HG03025 (cell line): ENCODE results near the gene SPOCD1.

Experiments used
- ATAC-seq: cut with Tn5 transposase; IDR thresholded peaks from one replicate; pipeline ENCODE4 v1.9.1; 2021; ENCODE audit warnings: mild to moderate bottlenecking, moderate library complexity; ENCODE audit not compliant: unreplicated experiment, low FRiP score

SPOCD1 gene

GRCh38 chr1:31802190-31803150, 13.4 kb downstream of the SPOCD1 start:
- ATAC-seq: no peak

DNA sequence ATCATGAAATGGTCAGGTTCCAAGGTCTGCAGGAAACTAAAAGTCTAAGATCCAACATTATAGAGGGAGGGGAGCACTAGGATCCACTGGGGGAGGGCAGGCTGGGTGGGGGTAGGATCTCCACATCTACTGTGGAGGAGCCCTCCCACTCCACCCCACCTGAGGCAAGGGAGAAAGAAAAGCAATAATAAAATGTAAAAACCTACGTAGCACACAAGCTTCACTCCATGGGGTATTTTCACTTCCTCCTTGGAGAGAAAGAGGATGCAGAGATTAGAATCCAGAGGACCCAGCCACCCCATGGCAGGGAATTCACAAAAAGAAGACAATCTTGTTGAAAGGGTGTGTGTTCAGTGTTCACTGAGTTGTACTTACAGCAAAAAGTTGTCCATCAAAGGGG, 14.4 kb downstream of the SPOCD1 start:
- ATAC-seq: no peak

GRCh38 chr1:31800674-31800967, 15.2 kb downstream of the SPOCD1 start:
- no peak for ATAC-seq

DNA sequence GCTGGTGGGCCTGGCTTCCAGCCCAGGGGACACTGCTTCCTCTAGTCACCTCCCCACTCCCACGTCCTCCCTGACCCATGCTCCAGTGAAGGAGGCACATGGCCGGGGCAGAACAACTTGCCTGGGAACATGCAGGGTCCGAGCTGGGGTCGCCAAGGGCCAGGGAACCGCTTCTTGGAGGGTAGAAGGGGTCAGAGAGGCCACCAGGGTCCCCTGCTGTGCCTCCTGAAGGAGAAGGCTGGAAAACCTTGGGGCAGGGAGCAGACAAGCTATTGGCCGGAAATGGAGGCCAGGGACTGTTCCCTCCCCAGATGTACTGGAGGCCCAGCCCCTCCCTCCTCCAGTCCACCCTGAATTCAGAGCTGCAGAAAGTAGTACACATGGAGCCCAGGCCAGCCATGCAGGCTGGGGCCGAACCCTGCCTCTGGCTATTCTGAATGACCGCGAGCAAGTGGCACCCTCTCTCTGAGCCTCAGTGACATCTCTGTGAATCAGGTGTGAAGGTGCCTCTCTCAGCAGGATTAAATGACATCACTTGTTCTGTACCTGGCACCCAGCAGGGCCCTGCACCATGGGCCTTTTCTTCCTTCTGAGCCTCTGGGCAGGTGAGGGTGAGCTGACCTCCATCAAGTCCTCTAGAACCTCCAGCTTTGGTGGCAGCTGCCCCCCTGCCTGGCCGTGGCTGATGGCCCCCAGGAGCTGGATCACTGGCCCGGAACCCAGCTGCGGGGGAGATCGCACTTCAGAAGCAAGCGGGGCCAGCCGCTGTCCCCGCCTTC, 15.7 kb downstream of the SPOCD1 start:
- no peak for ATAC-seq

DNA sequence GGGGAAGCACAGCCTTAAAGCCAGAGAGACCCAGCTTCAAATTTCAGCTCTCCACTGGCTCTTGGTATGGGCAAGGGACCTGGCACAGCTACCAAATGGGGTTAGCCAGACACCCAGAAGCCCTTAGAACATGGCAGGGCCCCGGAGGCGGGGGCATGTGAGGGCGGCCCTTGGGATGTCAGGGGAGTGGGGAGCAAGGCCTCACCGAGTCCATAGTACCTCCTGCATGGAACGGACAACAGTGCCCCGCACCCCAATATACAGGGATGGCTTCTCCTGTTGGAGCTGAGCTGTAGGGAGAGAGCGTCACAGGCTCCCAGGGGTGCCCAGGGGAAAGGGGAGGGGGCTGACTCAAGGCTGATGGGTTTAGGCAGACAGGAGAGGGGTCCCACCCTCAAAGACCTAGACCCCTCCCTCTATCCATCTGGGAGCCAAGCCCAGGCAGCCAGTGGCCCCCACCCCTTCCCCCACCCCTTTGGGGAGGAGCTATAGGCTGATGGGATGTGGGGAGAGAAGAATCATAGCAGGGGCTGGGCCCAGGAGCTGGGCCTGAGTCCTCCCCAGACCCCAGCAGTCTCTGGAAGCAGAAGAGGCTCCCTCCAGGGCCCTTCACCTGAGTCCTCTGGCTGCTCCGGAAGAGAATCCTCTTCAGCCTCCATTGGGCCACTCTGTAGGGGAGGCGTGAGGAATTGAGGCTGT, 16.5 kb downstream of the SPOCD1 start:
- ATAC-seq: no peak

DNA sequence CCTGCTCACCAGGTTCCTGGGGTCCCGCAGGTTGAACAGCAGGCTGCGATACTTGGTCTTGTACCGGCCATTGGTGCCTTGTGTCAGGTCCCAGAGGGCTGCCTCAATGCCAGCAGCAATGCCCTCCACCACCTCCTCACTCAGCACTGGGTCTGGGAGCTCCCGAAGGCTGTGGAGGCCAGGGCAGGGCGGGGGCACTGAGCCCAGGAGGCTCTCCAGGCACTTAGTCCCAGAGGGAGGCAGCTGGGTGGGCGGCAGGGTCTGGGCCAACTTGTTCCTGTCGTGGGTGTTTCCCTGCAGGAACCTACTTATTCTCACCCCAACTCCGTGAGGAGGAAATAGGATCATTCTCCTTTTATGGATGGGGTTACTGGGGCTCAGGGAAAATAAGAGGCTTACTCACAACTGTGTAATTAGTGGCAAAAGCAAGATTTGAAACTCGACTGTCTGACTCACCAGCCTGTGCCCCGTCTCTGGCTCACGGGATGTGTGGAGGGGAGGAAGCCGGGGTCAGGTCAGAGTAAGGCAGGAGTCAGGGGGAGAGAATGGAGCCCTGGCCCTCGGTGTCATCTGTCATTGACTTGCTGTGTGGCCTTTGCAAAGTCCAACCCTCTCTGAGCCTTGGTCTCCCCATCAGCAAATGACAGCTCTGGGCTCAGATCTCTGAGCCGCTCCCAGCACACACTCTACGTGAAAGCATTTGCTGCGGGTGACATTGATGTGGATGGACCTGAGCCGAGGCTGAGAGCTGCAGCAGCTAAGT, 17.2 kb downstream of the SPOCD1 start:
- no peak for ATAC-seq

- ATAC-seq: no peak
These were observed 17.8 kb downstream of the SPOCD1 start for GRCh38 chr1:31798086-31798432.

DNA sequence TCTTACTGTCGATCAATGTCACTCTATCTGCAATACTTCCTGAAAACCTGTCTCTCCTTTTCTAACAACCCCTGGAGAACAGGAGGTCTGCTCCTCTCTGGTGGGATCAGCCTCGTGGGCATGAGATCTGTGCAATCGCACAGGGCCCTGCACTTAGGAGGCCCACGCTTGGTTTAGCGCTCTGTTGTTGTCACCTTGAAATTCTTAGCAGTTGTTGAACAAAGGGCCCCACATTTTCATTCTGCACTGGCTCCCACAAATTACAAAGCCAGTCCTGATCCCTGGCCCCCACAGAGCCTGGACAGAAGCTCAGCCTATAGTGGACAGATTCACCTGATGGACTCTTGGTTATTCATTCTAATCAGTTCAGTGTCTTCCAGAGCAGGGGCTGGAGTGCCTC, 18.6 kb downstream of the SPOCD1 start:
- ATAC-seq: no peak

- ATAC-seq: no peak
These were observed 19.1 kb downstream of the SPOCD1 start for GRCh38 chr1:31796707-31797106.

DNA sequence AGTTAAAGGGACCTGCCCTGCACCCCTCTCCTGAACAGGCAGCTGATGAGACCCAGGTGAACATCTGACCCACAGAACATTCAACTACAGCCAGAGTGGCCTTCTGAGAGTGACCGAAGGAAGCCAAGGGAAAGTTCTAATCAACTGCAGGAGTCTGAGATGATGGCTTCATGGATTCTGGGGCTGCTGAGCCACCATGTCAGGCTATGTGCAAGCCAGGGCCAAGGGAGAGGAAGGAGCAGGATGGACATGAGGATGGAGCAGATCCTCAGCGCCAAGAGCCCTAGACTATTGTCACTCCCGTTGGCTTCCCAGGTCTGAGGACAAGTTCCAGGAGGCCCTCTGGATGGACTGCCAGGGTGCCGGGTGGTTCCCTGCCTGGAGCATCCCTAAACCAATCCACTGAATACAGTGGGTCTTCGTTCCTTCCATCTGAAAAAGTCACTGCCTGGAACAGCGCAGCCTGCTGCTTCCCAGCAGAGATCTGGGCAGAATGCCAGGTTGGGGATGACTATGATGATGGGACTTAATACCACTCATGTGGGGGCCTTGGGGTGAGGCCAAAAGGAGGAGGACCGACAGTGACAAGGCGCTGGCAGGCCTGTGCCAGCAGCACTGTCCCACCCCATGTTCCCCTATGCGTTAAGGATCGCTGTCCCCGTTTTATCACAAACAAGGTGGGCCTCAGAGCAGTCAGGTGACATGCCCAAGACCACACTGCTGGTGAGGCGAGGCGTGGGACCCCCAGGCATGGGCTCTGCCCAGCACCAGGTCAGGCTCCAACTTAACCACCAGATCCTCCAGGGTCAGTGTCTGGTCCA, 19.8 kb downstream of the SPOCD1 start:
- ATAC-seq: no peak

- no peak for ATAC-seq
These were observed 20.6 kb downstream of the SPOCD1 start for GRCh38 chr1:31795096-31795675.

DNA sequence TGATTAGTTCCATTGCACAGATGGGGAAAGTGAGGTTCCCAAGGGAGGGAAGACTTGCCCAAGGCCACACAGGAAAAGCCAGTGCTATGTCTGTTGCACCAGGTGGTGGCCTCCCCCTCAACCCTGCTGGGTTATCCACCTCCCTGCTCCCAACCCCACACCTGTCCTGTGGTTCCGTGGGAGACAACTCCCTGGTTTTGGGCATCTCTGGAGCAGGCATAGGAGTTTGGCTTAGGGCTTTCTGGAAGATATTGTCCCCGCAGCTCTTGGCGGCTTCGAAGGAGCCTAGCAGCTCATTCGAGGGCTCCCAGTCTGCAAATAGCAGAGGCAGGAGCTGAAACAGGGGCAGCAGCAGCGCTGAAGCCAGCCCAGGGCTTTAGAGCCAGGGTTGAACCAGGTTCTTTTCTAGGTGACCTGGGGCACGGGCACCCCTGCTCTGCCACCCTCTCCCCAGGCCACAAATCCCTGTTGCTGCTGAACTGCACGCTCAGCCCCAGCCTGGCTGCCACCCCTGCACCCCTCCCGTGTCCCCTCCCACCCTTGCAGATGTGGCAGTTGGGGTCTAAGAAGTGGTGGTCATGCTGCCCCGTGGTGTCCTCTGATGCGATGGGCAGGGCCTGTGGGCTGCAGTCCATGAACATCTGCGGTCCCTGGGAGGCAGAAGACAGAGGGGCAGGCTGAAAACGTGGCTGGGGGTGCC, 22.1 kb downstream of the SPOCD1 start:
- no peak for ATAC-seq

DNA sequence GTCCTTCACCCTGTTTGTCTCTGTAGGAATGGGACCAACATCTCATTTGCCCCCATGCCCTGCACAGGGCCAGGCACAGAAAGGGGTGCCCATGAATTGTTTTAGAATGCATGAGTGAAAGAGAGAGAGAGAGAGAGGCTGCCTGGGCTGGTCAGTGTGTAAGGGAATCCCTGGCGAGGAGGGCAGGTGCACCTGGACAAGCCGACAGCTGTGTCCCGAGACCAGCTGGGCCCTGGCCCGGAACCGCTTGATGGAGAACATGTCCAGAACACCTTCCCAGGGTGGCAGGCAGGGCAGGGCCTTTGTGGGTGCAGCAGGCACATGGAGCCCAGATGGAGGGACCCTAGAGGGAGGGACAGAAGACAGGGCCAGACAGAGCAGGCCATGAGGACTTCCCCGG, 22.7 kb downstream of the SPOCD1 start:
- no peak for ATAC-seq

DNA sequence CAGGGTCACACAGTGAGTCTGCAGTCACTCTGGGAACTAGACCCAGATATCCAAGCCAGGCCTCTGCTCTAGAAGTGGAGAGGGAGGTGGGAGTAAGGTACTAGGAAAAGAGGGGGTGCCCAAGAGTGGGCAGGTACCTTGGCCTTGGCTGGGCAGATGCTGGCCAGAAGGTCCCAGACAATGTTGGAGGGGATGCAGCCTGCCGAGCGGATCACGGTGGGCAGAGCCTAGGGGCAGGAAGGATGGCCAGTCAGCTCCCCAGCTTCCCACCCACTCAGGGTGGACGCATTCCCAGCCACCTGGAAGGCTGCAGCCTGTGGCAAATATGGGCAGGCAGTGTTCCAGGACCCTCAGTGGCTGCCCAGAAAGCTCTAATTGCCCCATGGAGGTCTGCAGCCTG, 23.3 kb downstream of the SPOCD1 start:
- no peak for ATAC-seq

- ATAC-seq: no peak
These were observed 23.7 kb downstream of the SPOCD1 start for GRCh38 chr1:31792116-31792515.

DNA sequence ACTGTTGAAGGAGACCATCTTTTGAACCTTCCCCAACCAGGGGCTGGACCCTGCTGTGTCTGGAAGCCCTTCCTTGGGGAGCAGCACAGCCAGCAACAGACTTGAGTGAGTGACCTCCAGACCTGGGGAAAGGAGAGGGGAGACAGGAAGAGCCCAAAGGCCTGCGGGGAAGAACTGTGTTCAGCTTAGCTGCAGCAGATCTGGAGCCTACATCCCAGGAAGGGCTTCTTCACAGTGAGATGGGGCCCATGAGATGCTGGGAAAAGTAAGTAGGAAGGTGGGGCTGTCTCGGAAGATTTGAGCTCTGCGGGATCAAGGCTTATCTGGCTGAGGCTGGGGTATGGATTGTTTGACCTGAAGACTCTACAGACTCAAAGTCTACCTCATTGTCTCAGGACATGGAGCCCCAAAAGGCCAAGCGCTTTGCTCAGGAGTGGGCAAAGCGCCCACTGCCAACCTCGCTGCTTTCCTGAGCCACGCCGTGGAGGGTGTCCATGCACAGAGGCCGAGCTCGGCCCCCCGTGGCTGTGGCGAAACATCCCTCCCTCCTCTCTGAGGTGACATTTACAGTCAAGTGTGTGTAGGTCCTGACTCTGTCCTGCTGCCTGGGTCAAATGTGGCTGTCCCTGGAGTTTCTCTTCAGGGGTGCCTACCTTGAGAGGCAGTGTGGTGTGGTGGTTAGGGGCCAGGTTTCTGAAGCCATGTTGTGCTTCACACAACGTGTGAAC, 24.5 kb downstream of the SPOCD1 start:
- no peak for ATAC-seq

- ATAC-seq: no peak
These were observed 25.2 kb downstream of the SPOCD1 start for GRCh38 chr1:31790641-31791091.

- no peak for ATAC-seq
These were observed 25.7 kb downstream of the SPOCD1 start for GRCh38 chr1:31790140-31790539.
